PC-3 (cell line): ENCODE results near the gene BCL2L11.

Source experiments
- EZH2phosphoT487 ChIP-seq: fragments of 300-600 bp; sonication (generic); IDR thresholded peaks from 2 replicates; pipeline ENCODE4 v1.6.1; 2018; ENCODE audit warnings: mild to moderate bottlenecking, antibody characterized with exemption, low read length, borderline replicate concordance
- TF ChIP-seq, protein P1 (sequence below): fragments of 300-600 bp; sonication (generic); conservative IDR thresholded peaks from 2 replicates; pipeline ENCODE4 v1.5.1; 2017; ENCODE audit warnings: antibody characterized with exemption, low read depth, mild to moderate bottlenecking, low read length

DNA sequence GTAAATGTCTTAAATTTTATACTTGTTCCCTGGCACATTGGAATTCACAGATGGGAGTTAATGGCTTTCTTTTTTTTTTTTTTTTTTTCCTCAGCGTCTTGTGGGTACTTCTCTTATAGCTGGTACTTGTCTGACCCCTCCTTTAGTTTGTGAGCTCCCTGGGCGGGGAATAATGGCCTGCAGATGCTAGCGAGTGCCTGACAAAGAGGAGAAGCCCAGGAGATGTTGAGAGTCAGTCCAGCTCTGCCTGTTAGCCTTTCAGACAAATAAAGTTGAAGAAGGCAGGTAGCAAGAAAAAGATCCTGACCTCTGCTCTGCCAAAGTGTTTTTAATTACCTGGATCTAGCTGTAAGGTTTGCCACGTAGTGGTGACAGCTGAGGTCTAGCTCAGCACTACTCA lies 6.6 kb downstream of the BCL2L11 start:
- TF ChIP-seq, protein P1, sequence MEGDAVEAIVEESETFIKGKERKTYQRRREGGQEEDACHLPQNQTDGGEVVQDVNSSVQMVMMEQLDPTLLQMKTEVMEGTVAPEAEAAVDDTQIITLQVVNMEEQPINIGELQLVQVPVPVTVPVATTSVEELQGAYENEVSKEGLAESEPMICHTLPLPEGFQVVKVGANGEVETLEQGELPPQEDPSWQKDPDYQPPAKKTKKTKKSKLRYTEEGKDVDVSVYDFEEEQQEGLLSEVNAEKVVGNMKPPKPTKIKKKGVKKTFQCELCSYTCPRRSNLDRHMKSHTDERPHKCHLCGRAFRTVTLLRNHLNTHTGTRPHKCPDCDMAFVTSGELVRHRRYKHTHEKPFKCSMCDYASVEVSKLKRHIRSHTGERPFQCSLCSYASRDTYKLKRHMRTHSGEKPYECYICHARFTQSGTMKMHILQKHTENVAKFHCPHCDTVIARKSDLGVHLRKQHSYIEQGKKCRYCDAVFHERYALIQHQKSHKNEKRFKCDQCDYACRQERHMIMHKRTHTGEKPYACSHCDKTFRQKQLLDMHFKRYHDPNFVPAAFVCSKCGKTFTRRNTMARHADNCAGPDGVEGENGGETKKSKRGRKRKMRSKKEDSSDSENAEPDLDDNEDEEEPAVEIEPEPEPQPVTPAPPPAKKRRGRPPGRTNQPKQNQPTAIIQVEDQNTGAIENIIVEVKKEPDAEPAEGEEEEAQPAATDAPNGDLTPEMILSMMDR, result no peak
- TF ChIP-seq EZH2phosphoT487, result no peak
